Spinal cord (tissue), 10 donors: ENCODE data around the gene PDIA3. TPM values are rescaled to one million over a fixed set of nuclear protein-coding genes. Genes with fewer than 3 reads are reported as not detected.

Source experiments
- DNase-seq, 6 donors: peaks; one replicate each; pipeline versions ENCODE4 v3.0.0 to v3.0.0-alpha.2; 2013 to 2015; ENCODE audit warnings: low spot score in 6 of 6, low read depth in 4 of 6
- H3K27ac ChIP-seq: one replicate; pipeline ENCODE4 v1.5.1; 2013; ENCODE audit warnings: low read depth, low read length, control low read depth
- H3K27me3 ChIP-seq: one replicate; pipeline ENCODE4 v1.6.1; 2013; ENCODE audit warnings: low read length; ENCODE audit not compliant: control insufficient read depth, insufficient read depth
- H3K36me3 ChIP-seq: one replicate; pipeline ENCODE4 v1.6.1; 2013; ENCODE audit warnings: low read length; ENCODE audit not compliant: control insufficient read depth, insufficient read depth
- H3K4me1 ChIP-seq: one replicate; pipeline ENCODE4 v1.6.1; 2013; ENCODE audit warnings: low read length; ENCODE audit not compliant: control insufficient read depth, insufficient read depth
- H3K4me3 ChIP-seq: one replicate; pipeline ENCODE4 v1.5.1; 2013; ENCODE audit warnings: low read depth, low read length, control low read depth
- H3K9me3 ChIP-seq: one replicate; pipeline ENCODE4 v1.6.1; 2013; ENCODE audit warnings: low read length; ENCODE audit not compliant: control insufficient read depth, insufficient read depth
- whole genome bisulfite sequencing: methylation state at CpG from one replicate; pipeline ENCODE4 v1.1.5; 2013; ENCODE audit warnings: missing lambda C conversion rate; ENCODE audit not compliant: insufficient coverage; 5-methylcytosine and 5-hydroxymethylcytosine counted together
- polyA plus RNA-seq, 2 donors: library from polyadenylated mRNA; unstranded; fragments of 120-200 nt; gene quantifications; one replicate each; pipeline ENCODE4 v1.2.1, GENCODE V29; 2013; ENCODE audit not compliant: insufficient read length in 2 of 2
- total RNA-seq, 2 donors: library from RNA; depleted of rRNA in 1 of 2; stranded (reverse); fragments of 120-200 nt in 1 of 2; fragments of >200 nt in 1 of 2; gene quantifications; one replicate each; pipeline versions ENCODE4 v1.2.3 to v1.2.4, GENCODE V29; 2013 to 2014
- donor health status: healthy.

Gene PDIA3
- total and polyA plus RNA-seq, 4 donors, result 120 to 272 (median 221) TPM

GRCh38 chr15:43775411-43775965 is 29.2 kb downstream of the PDIA3 start:
- Histone ChIP-seq H3K4me1 (peaks cover 23% of the 10 kb centered on the region), H3K4me3 (no peak overlapping the region), H3K36me3 (peaks cover 13% of the 10 kb centered on the region), H3K27me3 (no peaks in the 10 kb centered on the region), H3K27ac (no peak overlapping the region), H3K9me3 (no peaks in the 10 kb centered on the region)
- peak in 2 of 6 donors; percentile 36 to 40 for DNase-seq
- no CpG with 5 or more reads among the region's 1 CpG for WGBS

- Histone ChIP-seq H3K4me3 (peak overlapping the region; percentile 76), H3K36me3 (peaks cover 9% of the 10 kb centered on the region), H3K4me1 (peaks cover 23% of the 10 kb centered on the region), H3K27ac (no peak overlapping the region), H3K9me3 (no peaks in the 10 kb centered on the region), H3K27me3 (no peaks in the 10 kb centered on the region)
- no peak for DNase-seq
- 15% methylated on average over 35 of the region's 35 CpGs for WGBS
Observed at GRCh38 chr15:43776101-43776717, 30.0 kb downstream of the PDIA3 start.

- peak in 3 of 6 donors; percentile 28 to 49 (median 29) for DNase-seq
- Histone ChIP-seq H3K4me1 (peaks cover 23% of the 10 kb centered on the region), H3K27me3 (no peaks in the 10 kb centered on the region), H3K9me3 (no peaks in the 10 kb centered on the region), H3K27ac (peak within 1 kb of the TSS; percentile 78), H3K36me3 (peaks cover 9% of the 10 kb centered on the region), H3K4me3 (peak within 1 kb of the TSS; percentile 76)
- WGBS, result under 1% methylated on average over 37 of the region's 41 CpGs
Observed at GRCh38 chr15:43776718-43777266, 30.6 kb downstream of the PDIA3 start, which contains the start of gene ELL3. Gene ELL3 (minus strand): TSS chr15:43776966. CDS start chr15:43776901, 65 bp downstream.

GRCh38 chr15:43777267-43777914 is 31.2 kb downstream of the PDIA3 start:
- WGBS, result 1% methylated on average over 30 of the region's 31 CpGs
- peak overlapping the region; percentile 78 for H3K27ac ChIP-seq
- peak in 4 of 6 donors; percentile 26 to 82 (median 53) for DNase-seq
- peaks cover 9% of the 10 kb centered on the region for H3K36me3 ChIP-seq
- H3K9me3 ChIP-seq, result no peaks in the 10 kb centered on the region
- peaks cover 23% of the 10 kb centered on the region for H3K4me1 ChIP-seq
- no peaks in the 10 kb centered on the region for H3K27me3 ChIP-seq
- H3K4me3 ChIP-seq, result peak overlapping the region; percentile 76

GRCh38 chr15:43779016-43779415 is 32.8 kb downstream of the PDIA3 start:
- WGBS, result 78% methylated on average over 1 of the region's 1 CpG
- Histone ChIP-seq H3K4me3 (no peak overlapping the region), H3K27me3 (no peaks in the 10 kb centered on the region), H3K4me1 (peaks cover 23% of the 10 kb centered on the region), H3K36me3 (no peaks in the 10 kb centered on the region), H3K27ac (no peak overlapping the region), H3K9me3 (no peaks in the 10 kb centered on the region)
- DNase-seq, result no peak

- no peak overlapping the region for H3K4me3 ChIP-seq
- no CpG with 5 or more reads among the region's 3 CpGs for WGBS
- H3K4me1 ChIP-seq, result peaks cover 19% of the 10 kb centered on the region
- H3K27ac ChIP-seq, result no peak overlapping the region
- peaks cover 13% of the 10 kb centered on the region for H3K36me3 ChIP-seq
- H3K27me3 ChIP-seq, result no peaks in the 10 kb centered on the region
- no peak for DNase-seq
- no peaks in the 10 kb centered on the region for H3K9me3 ChIP-seq
Observed at GRCh38 chr15:43789409-43789808, 43.2 kb downstream of the PDIA3 start.

- Histone ChIP-seq H3K27ac (peak within 1 kb of the TSS; percentile 98), H3K4me3 (peak within 1 kb of the TSS; percentile 100), H3K27me3 (no peaks in the 10 kb centered on the region), H3K4me1 (peaks cover 25% of the 10 kb centered on the region), H3K9me3 (no peaks in the 10 kb centered on the region), H3K36me3 (peaks cover 32% of the 10 kb centered on the region)
- peak; percentile 91 to 100 (median 98) for DNase-seq
- WGBS, result 0% methylated on average over 64 of the region's 66 CpGs
Observed at GRCh38 chr15:43791993-43792760, 45.9 kb downstream of the PDIA3 start, which contains the start of gene SERF2. Gene SERF2 (plus strand): TSS chr15:43792320. CDS start chr15:43792377, 57 bp downstream.

- 5% methylated on average over 26 of the region's 33 CpGs for WGBS
- no peaks in the 10 kb centered on the region for H3K27me3 ChIP-seq
- H3K9me3 ChIP-seq, result no peaks in the 10 kb centered on the region
- H3K36me3 ChIP-seq, result peaks cover 33% of the 10 kb centered on the region
- DNase-seq, result no peak
- peaks cover 25% of the 10 kb centered on the region for H3K4me1 ChIP-seq
- peak overlapping the region; percentile 100 for H3K4me3 ChIP-seq
- H3K27ac ChIP-seq, result peak overlapping the region; percentile 98
Observed at GRCh38 chr15:43792761-43793476, 46.7 kb downstream of the PDIA3 start.
